PFSK-1 (cell line): ENCODE results near the gene ABCG8.

Experiments
- POLR2AphosphoS5 ChIP-seq: IDR thresholded peaks from 2 replicates; pipeline ENCODE4 v1.6.1; 2012; ENCODE audit warnings: low read depth, mild to moderate bottlenecking, control low read depth, low read length, moderate library complexity
- REST ChIP-seq, 2 experiments: IDR thresholded peaks; 2 replicates each; pipeline versions ENCODE4 v1.6.1 to v1.8.0; 2011 to 2012; ENCODE audit warnings: low read depth in 2 of 2, low read length in 2 of 2, control low read depth in 1 of 2, inconsistent platforms in 1 of 2, mild to moderate bottlenecking in 1 of 2, moderate library complexity in 1 of 2; ENCODE audit not compliant: insufficient read depth in 1 of 2
- SIN3A ChIP-seq: IDR thresholded peaks from 2 replicates; pipeline ENCODE4 v1.6.1; 2012; ENCODE audit warnings: mild to moderate bottlenecking, low read length, moderate library complexity, borderline replicate concordance; ENCODE audit not compliant: insufficient read depth
- TAF1 ChIP-seq: IDR thresholded peaks from 2 replicates; pipeline ENCODE4 v1.6.1; 2012; ENCODE audit warnings: low read length, control low read depth, borderline replicate concordance; ENCODE audit not compliant: insufficient read depth

DNA sequence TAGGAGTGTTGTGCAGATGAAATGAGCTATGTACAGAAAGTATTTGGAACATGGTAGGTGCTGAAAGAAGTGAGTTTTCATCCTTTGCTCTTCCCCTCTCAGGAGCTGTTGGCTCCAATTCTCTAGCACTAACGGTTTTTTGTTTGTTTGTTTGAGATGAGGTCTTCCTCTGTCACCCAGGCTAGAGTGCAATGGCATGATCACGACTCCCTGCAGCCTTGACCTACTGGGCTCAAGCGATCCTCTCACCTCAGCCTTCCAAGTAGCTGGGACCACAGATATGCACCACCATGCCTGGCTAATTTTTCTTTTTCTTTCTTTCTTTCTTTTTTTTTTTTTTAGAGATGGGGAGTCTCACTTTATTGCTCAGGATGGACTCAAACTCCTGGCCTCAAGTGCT lies 12.9 kb upstream of the ABCG8 start:
- TF ChIP-seq POLR2AphosphoS5 (no peak), SIN3A (no peak), TAF1 (no peak), REST (IDR thresholded peaks at IDR 0.05; ENCODE audit: insufficient read depth in 1 of 2, low read depth in 2 of 2, low read length in 2 of 2) (no peak)
